ENCODE results near the gene TMEM39B. TPM values are rescaled to one million over a fixed set of nuclear protein-coding genes. Genes with fewer than 3 reads are reported as not detected.

The TMEM39B gene
- total and polyA plus RNA-seq, 2 of the 4 experiments (the other 2 are of a cell fraction) = 6.5 to 28.7 TPM

DNA sequence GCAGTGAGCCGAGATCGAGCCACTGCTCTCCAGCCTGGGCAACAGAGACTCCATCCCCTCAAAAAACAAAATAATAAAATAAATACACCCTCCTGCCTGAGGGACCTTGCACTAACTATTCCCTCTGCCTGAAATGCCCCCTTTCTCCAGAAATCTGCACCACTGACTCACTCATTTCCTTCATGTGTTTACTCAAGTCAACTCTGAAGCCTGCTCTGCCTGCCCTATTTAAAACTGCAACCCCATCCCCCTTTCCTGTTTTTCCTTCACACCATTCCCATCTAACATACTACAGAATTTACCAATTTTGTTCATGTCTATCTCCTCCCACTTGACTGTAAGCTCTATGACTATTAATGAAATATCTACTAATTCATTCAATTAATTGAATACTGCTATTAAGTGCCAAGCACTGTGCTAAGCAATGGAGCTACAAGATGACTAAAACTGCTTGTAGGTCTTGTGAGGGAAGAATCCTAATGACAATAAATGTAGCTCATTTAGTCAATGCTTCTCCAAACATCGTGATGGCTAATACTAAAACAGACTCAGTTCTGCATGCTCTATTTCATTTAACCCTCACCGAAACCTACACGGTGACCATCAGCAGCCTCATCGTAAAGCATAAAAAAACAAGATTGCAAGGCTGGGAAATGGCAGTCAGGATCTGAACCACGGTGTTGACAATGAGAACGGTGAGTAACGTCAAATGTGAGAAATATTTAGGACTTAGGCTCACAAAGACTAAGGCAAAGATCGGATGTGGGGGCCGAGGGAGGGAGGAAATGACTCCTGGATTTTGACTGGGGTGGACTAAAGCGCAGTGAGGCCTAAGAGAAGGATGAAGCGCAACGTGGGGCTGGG lies 749 bp upstream of the TMEM39B start:
- H3K9ac ChIP-seq (ENCODE audit: low read depth, low read length) = peak overlapping the region; percentile 78
- ChIA-PET POLR2A (ENCODE audit: unreplicated experiment) (interaction anchor here (0.5 to 1.2 kb wide), 3 partner anchors 9 to 434 kb away, joined by 3 to 12 read pairs (median 5); no protein-coding TSS in a partner anchor), CTCF (interaction anchor here (0.6 to 1.4 kb wide), 3 partner anchors 9 to 192 kb away, joined by 3 to 5 read pairs (median 3); no protein-coding TSS in a partner anchor)
- H3K9me3 ChIP-seq (ENCODE audit: control insufficient read depth, insufficient read depth, low read length) = no peaks in the 10 kb centered on the region
- H4K5ac ChIP-seq (ENCODE audit: low read depth, low read length) = peak overlapping the region; percentile 88
- ATAC-seq (ENCODE audit: low read depth) (peak; percentile 6), DNase-seq (peak; percentile 84)
- H3K18ac ChIP-seq (ENCODE audit: low read depth, low read length) = peak overlapping the region; percentile 87
- H3K4me1 ChIP-seq (ENCODE audit: control insufficient read depth, insufficient read depth, low read length) = peaks cover 10% of the 10 kb centered on the region
- H3K14ac ChIP-seq (replicated peaks; ENCODE audit: low read depth, low read length) = peak overlapping the region; percentile 99
- H2BK15ac ChIP-seq (ENCODE audit: low read depth, low read length) = peak overlapping the region; percentile 88
- dilution Hi-C loops (cut with HindIII; ENCODE audit: low sequenced_read_pairs, unreplicated experiment) (no loop called here), intact Hi-C loops (cut with micrococcal nuclease) (loop anchor here (2.0 to 5.0 kb wide), 2 partner anchors 35 to 109 kb away; partner anchors contain the start of gene KPNA6), in situ Hi-C loops (cut with MboI; ENCODE audit: low sequenced_read_pairs) (no loop called here)
- peak overlapping the region; percentile 93 for H3K56ac ChIP-seq (ENCODE audit: extremely low read depth, insufficient read depth, low read length)
- peak overlapping the region; percentile 99 for H3K23ac ChIP-seq (ENCODE audit: low read depth, low read length)
- peak overlapping the region; percentile 88 for H2BK20ac ChIP-seq (ENCODE audit: low read depth, low read length)
- peaks cover 9% of the 10 kb centered on the region for H4K20me1 ChIP-seq (ENCODE audit: insufficient read depth, low read length)
- H4K8ac ChIP-seq (ENCODE audit: low read depth in 2 of 2, low read length in 2 of 2) = peak overlapping the region; percentile 94
- peak overlapping the region; percentile 84 for H3K4me3 ChIP-seq (ENCODE audit: insufficient read depth, low read depth, low read length)
- H2AFZ ChIP-seq (replicated peaks; ENCODE audit: low read length, poor library complexity) = peak overlapping the region; percentile 99
- peak overlapping the region; percentile 99 for H3K4ac ChIP-seq (ENCODE audit: low read depth, low read length)
- peak overlapping the region; percentile 90 for H3K27ac ChIP-seq (ENCODE audit: insufficient read depth, low read length)
- no TSS peak for BruUV-seq (replicated peaks)
- no peaks in the 10 kb centered on the region for H3K27me3 ChIP-seq (ENCODE audit: control insufficient read depth, insufficient read depth, low read length)
- H3K79me1 ChIP-seq (ENCODE audit: low read depth in 1 of 2, low read length in 2 of 2) = peaks cover 18 to 61% of the 10 kb centered on the region in 2 experiments
- H2AK5ac ChIP-seq (ENCODE audit: low read depth, low read length) = peak overlapping the region; percentile 87
- peak overlapping the region; percentile 92 for H2BK120ac ChIP-seq (ENCODE audit: low read depth, low read length)
- peak overlapping the region; percentile 91 for H3K4me2 ChIP-seq (ENCODE audit: low read depth, low read length)
- peak overlapping the region; percentile 98 for H4K91ac ChIP-seq (ENCODE audit: insufficient read depth, low read depth, low read length)
- H3K36me3 ChIP-seq (ENCODE audit: control insufficient read depth, insufficient read depth, low read length) = peaks cover 12% of the 10 kb centered on the region
- peak overlapping the region; percentile 96 for H2BK5ac ChIP-seq (ENCODE audit: low read depth, low read length, poor library complexity, severe bottlenecking)
- peaks cover 15% of the 10 kb centered on the region for H3K9me1 ChIP-seq (ENCODE audit: insufficient read depth, low read length)
- H2AK9ac ChIP-seq (replicated peaks; ENCODE audit: low read depth, low read length, poor library complexity) = peak overlapping the region; percentile 99
- 0% methylated on average over 5 of the region's 14 CpGs; no CpG with 5 or more reads in 1 of the 2 experiments for WGBS, 2 experiments (ENCODE audit: extremely low coverage in 2 of 2, insufficient read length in 1 of 2)
- no peak for TF ChIP-seq CEBPB (IDR thresholded peaks at IDR 0.05; ENCODE audit: low read depth, low read length)
- no peak for TF ChIP-seq BHLHE40 (IDR thresholded peaks at IDR 0.05; ENCODE audit: low read depth, low read length)
- TF ChIP-seq NFE2L2 (IDR thresholded peaks at IDR 0.05; ENCODE audit: low read depth, low read length) = no peak
- TF ChIP-seq RCOR1 (IDR thresholded peaks at IDR 0.05; ENCODE audit: insufficient replicate concordance, low read length) = no peak
- no peak for TF ChIP-seq POLR2A (IDR thresholded peaks at IDR 0.05; ENCODE audit: low read depth, low read length)
- no peak for TF ChIP-seq MAFK (IDR thresholded peaks at IDR 0.05; ENCODE audit: low read depth, low read length)
- TF ChIP-seq, protein P1, sequence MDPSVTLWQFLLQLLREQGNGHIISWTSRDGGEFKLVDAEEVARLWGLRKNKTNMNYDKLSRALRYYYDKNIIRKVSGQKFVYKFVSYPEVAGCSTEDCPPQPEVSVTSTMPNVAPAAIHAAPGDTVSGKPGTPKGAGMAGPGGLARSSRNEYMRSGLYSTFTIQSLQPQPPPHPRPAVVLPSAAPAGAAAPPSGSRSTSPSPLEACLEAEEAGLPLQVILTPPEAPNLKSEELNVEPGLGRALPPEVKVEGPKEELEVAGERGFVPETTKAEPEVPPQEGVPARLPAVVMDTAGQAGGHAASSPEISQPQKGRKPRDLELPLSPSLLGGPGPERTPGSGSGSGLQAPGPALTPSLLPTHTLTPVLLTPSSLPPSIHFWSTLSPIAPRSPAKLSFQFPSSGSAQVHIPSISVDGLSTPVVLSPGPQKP (IDR thresholded peaks at IDR 0.05; ENCODE audit: borderline replicate concordance, low read depth, low read length) = no peak
- no peak for TF ChIP-seq CHD1 (IDR thresholded peaks at IDR 0.05; ENCODE audit: low read depth, low read length)
- 0 out of 2 replicates have a peak, but pooled peaks have one; percentile 1 for TF ChIP-seq SMC3 (IDR thresholded peaks at IDR 0.05; ENCODE audit: low read depth, low read length)
- no peak for TF ChIP-seq RFX5 (IDR thresholded peaks at IDR 0.05; ENCODE audit: low read depth, low read length)
- no peak for TF ChIP-seq MXI1 (IDR thresholded peaks at IDR 0.05; ENCODE audit: borderline replicate concordance, low read depth, low read length)
- peak; percentile 18; the same call in 1 of the 2 replicates for TF ChIP-seq RAD21 (IDR thresholded peaks at IDR 0.05; ENCODE audit: low read length)
- TF ChIP-seq MAZ (IDR thresholded peaks at IDR 0.05; ENCODE audit: borderline replicate concordance, low read depth, low read length) = peak; percentile 42; the same call in 1 of the 2 replicates
- no peak for TF ChIP-seq FOS (IDR thresholded peaks at IDR 0.05; ENCODE audit: low read depth, low read length)
- TF ChIP-seq, protein P2, sequence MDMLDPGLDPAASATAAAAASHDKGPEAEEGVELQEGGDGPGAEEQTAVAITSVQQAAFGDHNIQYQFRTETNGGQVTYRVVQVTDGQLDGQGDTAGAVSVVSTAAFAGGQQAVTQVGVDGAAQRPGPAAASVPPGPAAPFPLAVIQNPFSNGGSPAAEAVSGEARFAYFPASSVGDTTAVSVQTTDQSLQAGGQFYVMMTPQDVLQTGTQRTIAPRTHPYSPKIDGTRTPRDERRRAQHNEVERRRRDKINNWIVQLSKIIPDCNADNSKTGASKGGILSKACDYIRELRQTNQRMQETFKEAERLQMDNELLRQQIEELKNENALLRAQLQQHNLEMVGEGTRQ (IDR thresholded peaks at IDR 0.05; ENCODE audit: low read depth, low read length) = no peak

Data from IMR-90 (cell line).